ENCODE data around the gene CDKL5. TPM values are rescaled to one million over a fixed set of nuclear protein-coding genes. Genes with fewer than 3 reads are reported as not detected.
A peak's percentile ranks its signal among the peaks of the same experiment; 100 is the strongest.

The CDKL5 gene
- total RNA-seq, 2 experiments from 2014 or later = 1.7 to 2.0 TPM

DNA sequence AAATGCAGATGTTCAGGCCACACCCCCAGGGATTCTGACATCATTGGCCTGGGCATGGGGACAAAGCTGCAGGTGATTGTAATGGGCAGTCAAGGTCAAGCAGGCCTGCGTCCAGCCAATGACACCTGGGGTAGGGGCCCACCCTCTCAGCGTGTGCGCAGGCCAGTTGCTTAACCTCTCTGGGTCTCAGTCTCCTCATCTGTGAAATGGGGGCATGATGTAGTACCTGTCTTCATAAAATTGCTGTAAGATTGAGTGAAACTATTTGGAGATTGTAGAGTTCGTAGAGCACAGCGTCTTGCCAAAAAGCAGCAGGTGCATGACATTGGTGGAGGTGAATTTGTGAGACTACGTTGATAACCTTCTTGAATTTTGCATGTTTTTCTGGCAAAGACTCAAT, 225.3 kb downstream of the CDKL5 start:
- ChIA-PET CTCF (no interaction called here), POLR2A (no interaction called here)
- H3K4me1 Mint-ChIP-seq = no peaks in the 10 kb centered on the region
- no peak for DNase-seq
- H3K27ac Mint-ChIP-seq = no peak overlapping the region
- H3K36me3 Mint-ChIP-seq (ENCODE audit: low read depth) = no peaks in the 10 kb centered on the region
- no peaks in the 10 kb centered on the region for H3K27me3 Mint-ChIP-seq
- H3K9me3 Mint-ChIP-seq = no peaks in the 10 kb centered on the region
- H3K4me3 Mint-ChIP-seq = no peak overlapping the region

DNA sequence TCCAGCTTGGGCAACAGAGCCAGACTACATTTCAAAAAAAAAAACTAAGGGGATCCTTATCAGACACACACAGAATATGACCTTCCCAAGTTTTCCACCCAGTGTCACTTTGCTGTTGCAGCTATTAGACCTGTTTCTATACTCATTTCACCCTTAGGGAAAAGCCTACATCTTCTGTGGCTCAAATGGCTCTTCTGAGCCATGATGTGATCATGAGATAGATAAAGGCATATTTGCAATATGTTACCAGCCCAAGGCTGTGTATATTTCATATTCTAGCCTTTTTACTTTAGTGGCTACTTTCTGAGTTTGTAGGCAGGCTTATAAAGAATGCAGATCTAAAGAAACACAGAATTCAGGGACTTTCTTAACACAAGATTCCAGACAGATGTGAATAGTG, 227.2 kb downstream of the CDKL5 start:
- Mint-ChIP-seq H3K4me1 (no peaks in the 10 kb centered on the region), H3K36me3 (ENCODE audit: low read depth) (no peaks in the 10 kb centered on the region), H3K27me3 (no peaks in the 10 kb centered on the region), H3K9me3 (no peaks in the 10 kb centered on the region), H3K4me3 (no peak overlapping the region), H3K27ac (no peak overlapping the region)
- POLR2A ChIA-PET = no interaction called here
- CTCF ChIA-PET = no interaction called here
- no peak for DNase-seq

DNA sequence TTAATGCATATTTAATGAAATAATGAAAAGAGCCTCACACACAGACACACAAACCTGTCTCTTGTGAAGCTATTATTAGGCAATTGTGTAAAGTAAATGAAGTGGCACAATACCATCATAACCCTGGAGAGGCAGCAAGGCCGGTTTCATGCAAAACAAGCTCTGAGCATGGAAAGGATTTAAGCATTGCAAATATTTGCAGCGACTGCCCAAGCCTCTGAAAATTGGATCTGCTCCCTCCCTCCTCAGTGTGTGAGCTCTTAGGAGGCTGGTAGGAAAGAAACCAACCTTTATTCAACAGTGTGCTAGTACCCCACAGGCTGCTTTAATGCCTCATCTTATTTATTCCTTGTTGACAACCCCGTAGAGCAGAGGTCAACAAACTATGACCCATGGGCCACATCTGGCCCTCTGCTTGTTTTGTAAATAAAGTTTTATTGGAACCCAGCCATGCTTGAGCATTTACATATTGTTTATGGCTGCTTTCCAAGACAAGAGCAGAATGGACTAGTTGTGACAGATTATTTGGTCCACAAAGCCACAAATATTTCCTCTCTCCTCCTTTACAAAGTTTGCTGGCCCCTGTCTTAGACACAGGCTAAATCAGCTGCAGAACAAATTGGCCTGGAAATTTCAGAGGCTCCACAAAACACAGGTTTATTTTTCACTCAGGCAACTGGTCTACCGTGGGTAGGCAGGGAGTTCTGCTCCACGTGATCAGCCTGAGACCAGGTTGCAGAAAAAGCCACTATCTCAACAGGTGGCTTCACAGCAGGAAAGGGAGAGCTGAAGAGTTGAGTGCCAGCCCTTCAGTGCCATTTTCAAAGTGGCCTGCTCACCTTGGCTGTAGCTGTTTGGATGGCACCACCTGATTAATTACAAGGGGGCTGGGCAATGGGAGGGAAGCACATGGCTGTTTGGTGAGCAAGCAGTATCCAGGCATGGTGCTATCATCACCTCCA, 229.7 kb downstream of the CDKL5 start:
- DNase-seq = no peak
- Mint-ChIP-seq H3K4me1 (no peaks in the 10 kb centered on the region), H3K27ac (no peak overlapping the region), H3K4me3 (no peak overlapping the region), H3K27me3 (no peaks in the 10 kb centered on the region), H3K9me3 (no peaks in the 10 kb centered on the region), H3K36me3 (ENCODE audit: low read depth) (no peaks in the 10 kb centered on the region)
- ChIA-PET POLR2A (no interaction called here), CTCF (no interaction called here)

DNA sequence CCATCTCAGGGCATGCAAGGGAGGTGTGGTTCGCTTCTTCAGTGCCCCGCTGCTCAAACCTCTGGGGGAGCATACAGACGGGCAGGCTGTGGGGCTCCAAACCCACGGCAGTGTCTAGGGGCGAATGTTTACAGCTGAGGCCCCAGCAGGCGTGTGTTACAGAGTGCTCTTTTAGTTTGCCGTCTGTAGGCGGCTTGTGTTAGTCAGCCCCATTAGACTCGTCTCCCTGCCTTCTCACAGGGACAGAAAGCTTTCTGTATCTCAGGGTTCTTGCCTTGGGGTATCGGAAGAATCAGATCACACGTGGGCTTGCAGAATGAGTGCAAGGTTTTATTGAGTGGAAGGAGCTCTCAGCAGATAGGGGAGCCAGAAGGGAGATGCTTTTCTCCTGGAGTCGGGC, 235.9 kb downstream of the CDKL5 start:
- Mint-ChIP-seq H3K9me3 (no peaks in the 10 kb centered on the region), H3K4me1 (no peaks in the 10 kb centered on the region), H3K36me3 (ENCODE audit: low read depth) (no peaks in the 10 kb centered on the region), H3K4me3 (no peak overlapping the region), H3K27me3 (no peaks in the 10 kb centered on the region), H3K27ac (no peak overlapping the region)
- ChIA-PET POLR2A (no interaction called here), CTCF (no interaction called here)
- no peak for DNase-seq

DNA sequence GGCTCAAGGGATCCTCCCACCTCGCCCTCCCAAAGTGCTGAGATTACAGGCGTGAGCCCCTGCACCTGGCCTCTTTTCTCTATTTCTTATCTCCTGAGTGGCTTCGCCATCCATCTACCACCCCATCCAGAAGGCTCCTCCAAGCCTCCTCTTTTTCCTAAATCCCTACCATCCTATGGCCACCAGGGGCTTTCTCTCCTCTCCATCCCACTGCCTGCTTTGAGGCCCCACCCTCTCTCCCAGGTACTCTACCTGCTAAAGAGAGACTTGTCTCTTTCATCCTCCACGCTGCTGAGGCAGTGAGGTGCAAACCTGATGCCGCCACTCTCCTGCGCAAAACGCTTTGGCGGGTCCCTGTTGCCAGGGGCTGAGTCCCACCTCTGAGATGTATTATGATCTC, 239.5 kb downstream of the CDKL5 start:
- H3K4me1 Mint-ChIP-seq = peaks cover 3% of the 10 kb centered on the region
- no peaks in the 10 kb centered on the region for H3K36me3 Mint-ChIP-seq (ENCODE audit: low read depth)
- no peak overlapping the region for H3K4me3 Mint-ChIP-seq
- no peaks in the 10 kb centered on the region for H3K27me3 Mint-ChIP-seq
- POLR2A ChIA-PET = no interaction called here
- no peak overlapping the region for H3K27ac Mint-ChIP-seq
- CTCF ChIA-PET = no interaction called here
- no peak for DNase-seq
- no peaks in the 10 kb centered on the region for H3K9me3 Mint-ChIP-seq

DNA sequence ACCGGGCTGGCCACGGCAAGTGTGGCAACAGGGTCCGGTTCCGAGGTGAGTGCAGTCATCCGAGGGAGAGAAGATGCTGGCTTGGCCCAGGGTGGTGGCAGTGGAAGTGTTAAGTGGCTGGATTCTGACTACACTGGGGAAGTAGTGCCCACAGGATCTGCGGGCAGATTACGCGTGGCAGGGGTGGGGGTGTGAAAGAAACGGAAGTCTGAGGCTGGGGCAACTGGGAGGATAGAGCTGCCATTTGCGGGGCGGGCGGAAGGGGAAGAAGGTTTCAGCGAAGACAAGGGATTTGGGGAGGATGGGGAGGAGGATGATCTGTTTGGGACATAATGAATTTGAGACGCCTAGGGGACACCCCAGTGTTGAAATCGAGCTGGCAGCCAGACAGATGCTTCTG, 241.2 kb downstream of the CDKL5 start:
- Mint-ChIP-seq H3K4me3 (no peak overlapping the region), H3K9me3 (no peaks in the 10 kb centered on the region), H3K27me3 (no peaks in the 10 kb centered on the region), H3K4me1 (peaks cover 3% of the 10 kb centered on the region), H3K27ac (no peak overlapping the region), H3K36me3 (ENCODE audit: low read depth) (no peaks in the 10 kb centered on the region)
- ChIA-PET CTCF (no interaction called here), POLR2A (no interaction called here)
- DNase-seq = no peak

DNA sequence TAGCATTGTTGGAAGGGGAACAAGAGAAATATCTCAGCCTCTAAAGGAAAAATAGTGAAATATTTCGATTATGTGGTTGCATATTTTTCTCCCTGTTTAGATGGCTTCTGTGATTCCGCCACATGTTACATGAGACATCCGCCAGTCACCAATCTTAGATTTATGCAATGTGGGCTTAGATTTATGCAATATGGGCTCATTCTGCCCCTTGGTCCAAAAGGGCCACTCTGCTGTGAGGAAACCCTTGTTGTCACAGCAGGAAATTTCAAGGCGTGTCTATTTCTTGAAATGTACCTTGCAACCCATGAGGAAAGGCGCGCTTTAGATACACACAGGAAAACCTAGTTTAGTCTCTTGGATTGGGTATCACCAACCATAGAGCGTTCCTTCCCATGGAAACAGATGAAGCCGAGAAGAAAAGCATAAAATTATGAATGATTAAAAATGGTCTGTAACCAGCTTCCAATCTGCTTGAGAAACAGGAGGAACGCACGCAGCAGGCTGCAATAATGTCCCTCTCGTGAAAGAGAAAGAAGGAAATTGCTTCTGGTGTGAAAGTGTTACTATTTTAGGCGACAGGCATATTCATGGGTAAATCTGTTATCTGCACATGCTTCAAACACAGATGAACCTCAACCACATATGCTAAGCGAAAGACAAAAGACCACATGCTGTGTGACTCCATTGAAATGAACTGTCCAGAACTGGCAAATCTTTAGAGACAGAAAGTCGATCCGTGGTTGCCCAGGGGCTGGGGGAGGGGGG, 242.8 kb downstream of the CDKL5 start:
- Mint-ChIP-seq H3K36me3 (ENCODE audit: low read depth) (no peaks in the 10 kb centered on the region), H3K27me3 (no peaks in the 10 kb centered on the region)
- CTCF ChIA-PET = no interaction called here

DNA sequence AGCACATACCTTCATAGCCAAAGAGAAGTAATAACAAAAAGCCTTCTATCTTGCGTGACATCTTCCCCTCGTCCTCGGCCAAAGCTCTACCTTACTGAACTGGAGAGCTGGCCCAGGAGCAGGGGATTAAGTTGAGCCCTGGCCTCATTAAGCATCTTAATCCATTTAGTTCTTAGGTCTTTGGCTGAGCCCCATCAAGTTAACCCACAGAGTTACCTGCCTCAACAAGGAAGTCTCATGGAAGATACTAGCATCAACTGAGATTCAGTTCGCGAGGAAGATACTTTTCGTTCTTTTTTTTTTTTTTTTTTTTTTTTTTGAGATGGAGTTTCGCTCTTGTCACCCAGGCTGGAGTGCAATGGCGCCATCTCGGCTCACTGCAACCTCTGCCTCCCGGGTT, 246.6 kb downstream of the CDKL5 start, which contains the start of gene RS1:
Gene RS1 (minus strand): TSS at position 101 of the 400 bp plus-strand sequence. CDS start 40 bp downstream, at position 61.
- CTCF ChIA-PET = no interaction called here
- DNase-seq = no peak
- Mint-ChIP-seq H3K9me3 (no peaks in the 10 kb centered on the region), H3K36me3 (ENCODE audit: low read depth) (no peaks in the 10 kb centered on the region), H3K4me1 (peaks cover 6% of the 10 kb centered on the region), H3K27ac (no peak within 1 kb of the TSS), H3K4me3 (no peak within 1 kb of the TSS), H3K27me3 (no peaks in the 10 kb centered on the region)
- POLR2A ChIA-PET = no interaction called here

More for the DNA sequence above, 242.8 kb downstream of the CDKL5 start:
- Mint-ChIP-seq H3K4me3 (no peak overlapping the region), H3K27ac (no peak overlapping the region), H3K9me3 (no peaks in the 10 kb centered on the region), H3K4me1 (peaks cover 3% of the 10 kb centered on the region)
- POLR2A ChIA-PET = no interaction called here
- DNase-seq = no peak

DNA sequence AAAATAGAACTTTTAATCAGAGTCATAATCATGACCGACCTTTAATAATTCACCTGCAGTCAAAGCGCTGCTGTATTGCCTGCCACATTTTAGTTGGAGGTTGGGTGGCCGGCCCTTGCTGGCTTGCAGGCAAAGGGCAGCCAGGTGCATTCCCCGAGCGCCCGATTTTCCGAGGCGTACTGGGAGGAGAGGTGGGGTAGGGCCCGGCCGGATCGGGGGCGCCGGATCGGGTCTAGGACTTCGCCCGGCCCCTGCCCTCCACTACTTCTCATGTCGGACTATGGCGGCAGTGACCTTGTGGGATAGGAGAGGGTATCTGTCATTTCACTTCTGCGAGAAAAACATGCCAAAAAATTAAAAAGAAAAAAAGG, 249.0 kb downstream of the CDKL5 start:
- CTCF ChIA-PET = no interaction called here

DNA sequence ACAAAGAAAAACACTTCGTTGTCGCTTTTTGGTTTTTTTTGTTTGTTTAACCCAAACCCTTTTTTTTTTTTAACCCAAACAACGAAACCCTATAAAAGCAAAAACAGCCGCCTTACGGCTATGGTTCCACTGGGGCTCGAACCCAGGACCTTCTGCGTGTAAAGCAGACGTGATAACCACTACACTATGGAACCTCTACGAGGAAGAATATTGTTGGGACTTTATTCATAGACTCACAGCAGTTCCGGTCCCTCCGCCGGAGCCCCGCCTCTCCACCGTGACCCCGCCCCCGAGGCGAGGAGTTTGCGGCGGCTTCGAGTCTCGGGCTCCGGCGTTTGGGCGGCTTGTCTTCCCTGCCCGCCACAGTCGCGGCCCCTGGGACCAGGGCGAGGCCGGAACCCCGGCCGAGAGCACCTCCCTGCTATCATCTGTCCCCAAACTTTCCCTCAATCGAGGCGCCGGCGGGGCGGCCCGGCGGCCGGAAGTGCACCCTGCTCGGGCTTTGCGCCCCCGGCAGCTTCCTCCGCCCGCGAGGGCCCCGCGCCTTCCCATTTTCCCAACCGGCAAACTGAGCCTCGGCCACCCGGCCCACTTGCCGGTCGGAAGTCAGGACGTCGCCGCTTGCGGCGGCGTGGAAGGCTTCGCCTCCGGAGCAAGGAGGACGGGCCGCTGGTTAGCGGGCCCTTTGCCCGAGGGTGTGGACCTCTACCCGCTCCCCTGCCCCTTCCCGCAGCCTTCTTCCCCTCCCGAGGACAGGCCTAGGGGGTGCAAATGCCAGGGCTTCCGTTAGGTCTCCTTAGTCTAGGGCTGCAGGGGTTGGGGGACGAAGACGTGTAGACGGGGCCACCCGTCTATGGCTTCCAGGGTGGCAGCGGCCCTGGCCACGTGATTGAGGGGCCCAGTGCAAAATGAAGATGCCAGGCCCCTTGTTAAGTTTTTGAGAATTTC, 249.7 kb downstream of the CDKL5 start:
- DNase-seq = peak; percentile 79
- no peaks in the 10 kb centered on the region for H3K9me3 Mint-ChIP-seq
- POLR2A ChIA-PET = no interaction called here
- CTCF ChIA-PET = no interaction called here
- no peaks in the 10 kb centered on the region for H3K36me3 Mint-ChIP-seq (ENCODE audit: low read depth)
- H3K27ac Mint-ChIP-seq = peak overlapping the region; percentile 56
- no peaks in the 10 kb centered on the region for H3K27me3 Mint-ChIP-seq
- peak overlapping the region; percentile 69 for H3K4me3 Mint-ChIP-seq
- H3K4me1 Mint-ChIP-seq = peaks cover 4% of the 10 kb centered on the region

More for the DNA sequence above, 249.0 kb downstream of the CDKL5 start:
- Mint-ChIP-seq H3K9me3 (no peaks in the 10 kb centered on the region), H3K4me3 (peak overlapping the region; percentile 69), H3K4me1 (peaks cover 4% of the 10 kb centered on the region), H3K27me3 (no peaks in the 10 kb centered on the region), H3K27ac (peak overlapping the region; percentile 56), H3K36me3 (ENCODE audit: low read depth) (no peaks in the 10 kb centered on the region)
- POLR2A ChIA-PET = no interaction called here
- peak; percentile 16 for DNase-seq

DNA sequence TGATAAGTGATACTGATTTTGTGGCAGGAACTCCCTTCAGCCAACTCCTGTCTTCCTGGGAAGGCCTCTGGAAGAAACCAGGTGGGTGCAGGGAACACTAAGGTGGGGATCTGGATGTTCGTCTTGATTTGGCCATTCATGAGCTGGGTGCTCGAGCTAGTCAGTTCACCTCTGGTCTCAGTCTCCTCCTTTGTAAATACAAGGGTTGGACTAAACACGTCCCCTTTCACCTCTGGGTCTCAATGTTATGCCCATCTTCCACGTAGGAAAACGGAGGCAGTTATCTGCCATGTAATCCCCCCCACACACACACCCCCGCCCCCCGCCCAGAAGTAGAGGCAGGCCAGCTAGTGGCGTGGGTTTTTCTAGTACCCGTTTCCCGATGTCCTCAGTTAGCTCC, 250.6 kb downstream of the CDKL5 start:
- ChIA-PET POLR2A (no interaction called here), CTCF (no interaction called here)
- Mint-ChIP-seq H3K9me3 (no peaks in the 10 kb centered on the region), H3K4me3 (no peak overlapping the region), H3K36me3 (ENCODE audit: low read depth) (no peaks in the 10 kb centered on the region), H3K27me3 (no peaks in the 10 kb centered on the region), H3K4me1 (peaks cover 4% of the 10 kb centered on the region), H3K27ac (no peak overlapping the region)
- DNase-seq = no peak

DNA sequence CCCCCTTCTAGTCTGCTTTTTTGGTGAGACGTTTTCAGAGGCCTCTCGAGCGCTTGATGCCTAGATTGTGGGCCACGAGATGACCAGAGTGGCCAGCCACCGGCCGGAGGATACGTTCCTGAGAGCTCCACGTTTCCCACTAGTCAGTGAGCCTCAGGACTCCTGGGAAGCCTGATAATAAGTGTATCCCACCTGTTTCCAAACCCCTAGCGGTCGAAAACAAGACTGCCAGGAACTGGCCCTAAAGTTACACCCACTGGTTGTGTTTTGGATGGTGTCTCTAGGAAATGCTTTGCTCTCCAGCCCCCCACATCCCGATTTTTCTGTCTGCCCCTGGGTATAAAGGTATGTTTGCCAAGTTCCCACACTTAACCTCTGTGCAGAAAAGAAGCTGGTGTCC, 251.1 kb downstream of the CDKL5 start:
- no peak for DNase-seq
- Mint-ChIP-seq H3K36me3 (ENCODE audit: low read depth) (no peaks in the 10 kb centered on the region), H3K4me1 (peaks cover 4% of the 10 kb centered on the region), H3K27ac (no peak overlapping the region), H3K4me3 (no peak overlapping the region), H3K9me3 (no peaks in the 10 kb centered on the region), H3K27me3 (no peaks in the 10 kb centered on the region)
- ChIA-PET POLR2A (no interaction called here), CTCF (no interaction called here)

All from activated CD4-positive, alpha-beta memory T cell treated with anti-CD3 and anti-CD28 coated beads, Interleukin-2, amount 10 ng/mL, durations not matched to agents 7 days and 5 days (primary cell).